ENCODE results near the gene NACC1.

- TF ChIP-seq CTCF (IDR thresholded peaks at IDR 0.05; ENCODE audit: insufficient read depth, low read length) (no peak), GABPA (IDR thresholded peaks at IDR 0.05; ENCODE audit: low read depth) (no peak), POLR2AphosphoS5 (IDR thresholded peaks at IDR 0.05; ENCODE audit: low read depth) (no peak; the same call in 1 of the 2 replicates)
Observed at GRCh38 chr19:13121551-13122274, 3.6 kb downstream of the NACC1 start.
